ENCODE measurements around the gene WEE1.

GRCh38 chr11:9636691-9637090 lies 63.2 kb downstream of the WEE1 start:
- TF ChIP-seq CTCF (optimal IDR thresholded peaks at IDR 0.05 in 1 of 3, IDR thresholded peaks at IDR 0.05 in 1 of 3, conservative IDR thresholded peaks at IDR 0.05 in 1 of 3; ENCODE audit: extremely low read depth in 1 of 3, insufficient read depth in 2 of 3, low read length in 3 of 3) (no peak), EZH2 (IDR thresholded peaks at IDR 0.05; ENCODE audit: low read length) (no peak)
